Measurements from ENCODE around the gene MYO1H.

DNA sequence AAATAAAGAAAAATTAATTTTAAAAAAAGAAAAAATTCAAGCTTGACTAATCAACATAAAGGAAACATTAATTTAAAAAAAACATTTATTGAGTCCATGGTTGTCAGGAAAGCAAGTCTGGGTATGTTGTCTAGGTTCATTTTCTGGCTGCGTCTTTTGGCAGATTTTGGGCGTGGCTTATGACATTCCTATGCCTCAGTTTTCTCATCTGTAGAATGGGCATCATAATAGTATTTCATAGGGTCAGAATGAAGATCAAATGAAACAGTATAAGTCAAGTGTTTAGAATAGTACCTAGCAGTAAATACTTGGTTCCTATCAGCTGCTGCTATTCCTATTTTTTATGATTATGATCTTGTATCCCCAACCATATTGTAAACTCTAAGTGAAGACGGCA, 40.5 kb downstream of the MYO1H start:
- TF ChIP-seq, protein P1, sequence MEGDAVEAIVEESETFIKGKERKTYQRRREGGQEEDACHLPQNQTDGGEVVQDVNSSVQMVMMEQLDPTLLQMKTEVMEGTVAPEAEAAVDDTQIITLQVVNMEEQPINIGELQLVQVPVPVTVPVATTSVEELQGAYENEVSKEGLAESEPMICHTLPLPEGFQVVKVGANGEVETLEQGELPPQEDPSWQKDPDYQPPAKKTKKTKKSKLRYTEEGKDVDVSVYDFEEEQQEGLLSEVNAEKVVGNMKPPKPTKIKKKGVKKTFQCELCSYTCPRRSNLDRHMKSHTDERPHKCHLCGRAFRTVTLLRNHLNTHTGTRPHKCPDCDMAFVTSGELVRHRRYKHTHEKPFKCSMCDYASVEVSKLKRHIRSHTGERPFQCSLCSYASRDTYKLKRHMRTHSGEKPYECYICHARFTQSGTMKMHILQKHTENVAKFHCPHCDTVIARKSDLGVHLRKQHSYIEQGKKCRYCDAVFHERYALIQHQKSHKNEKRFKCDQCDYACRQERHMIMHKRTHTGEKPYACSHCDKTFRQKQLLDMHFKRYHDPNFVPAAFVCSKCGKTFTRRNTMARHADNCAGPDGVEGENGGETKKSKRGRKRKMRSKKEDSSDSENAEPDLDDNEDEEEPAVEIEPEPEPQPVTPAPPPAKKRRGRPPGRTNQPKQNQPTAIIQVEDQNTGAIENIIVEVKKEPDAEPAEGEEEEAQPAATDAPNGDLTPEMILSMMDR (tag by site-specific recombination; IDR thresholded peaks at IDR 0.05) = no peak
- TF ChIP-seq ZNF10 (tag by site-specific recombination; IDR thresholded peaks at IDR 0.05) (no peak), ZNF335 (tag by site-specific recombination; conservative IDR thresholded peaks at IDR 0.05) (no peak), ZNF24 (tag by site-specific recombination; IDR thresholded peaks at IDR 0.05) (no peak), TRIM28 (IDR thresholded peaks at IDR 0.05; ENCODE audit: borderline replicate concordance, low read length) (no peak), ZBTB20 (tag by site-specific recombination; IDR thresholded peaks at IDR 0.05) (no peak), ZNF155 (tag by site-specific recombination; IDR thresholded peaks at IDR 0.05) (no peak), ZFP3 (tag by site-specific recombination; IDR thresholded peaks at IDR 0.05; ENCODE audit: low read depth) (no peak)
- TF ChIP-seq, protein P2, sequence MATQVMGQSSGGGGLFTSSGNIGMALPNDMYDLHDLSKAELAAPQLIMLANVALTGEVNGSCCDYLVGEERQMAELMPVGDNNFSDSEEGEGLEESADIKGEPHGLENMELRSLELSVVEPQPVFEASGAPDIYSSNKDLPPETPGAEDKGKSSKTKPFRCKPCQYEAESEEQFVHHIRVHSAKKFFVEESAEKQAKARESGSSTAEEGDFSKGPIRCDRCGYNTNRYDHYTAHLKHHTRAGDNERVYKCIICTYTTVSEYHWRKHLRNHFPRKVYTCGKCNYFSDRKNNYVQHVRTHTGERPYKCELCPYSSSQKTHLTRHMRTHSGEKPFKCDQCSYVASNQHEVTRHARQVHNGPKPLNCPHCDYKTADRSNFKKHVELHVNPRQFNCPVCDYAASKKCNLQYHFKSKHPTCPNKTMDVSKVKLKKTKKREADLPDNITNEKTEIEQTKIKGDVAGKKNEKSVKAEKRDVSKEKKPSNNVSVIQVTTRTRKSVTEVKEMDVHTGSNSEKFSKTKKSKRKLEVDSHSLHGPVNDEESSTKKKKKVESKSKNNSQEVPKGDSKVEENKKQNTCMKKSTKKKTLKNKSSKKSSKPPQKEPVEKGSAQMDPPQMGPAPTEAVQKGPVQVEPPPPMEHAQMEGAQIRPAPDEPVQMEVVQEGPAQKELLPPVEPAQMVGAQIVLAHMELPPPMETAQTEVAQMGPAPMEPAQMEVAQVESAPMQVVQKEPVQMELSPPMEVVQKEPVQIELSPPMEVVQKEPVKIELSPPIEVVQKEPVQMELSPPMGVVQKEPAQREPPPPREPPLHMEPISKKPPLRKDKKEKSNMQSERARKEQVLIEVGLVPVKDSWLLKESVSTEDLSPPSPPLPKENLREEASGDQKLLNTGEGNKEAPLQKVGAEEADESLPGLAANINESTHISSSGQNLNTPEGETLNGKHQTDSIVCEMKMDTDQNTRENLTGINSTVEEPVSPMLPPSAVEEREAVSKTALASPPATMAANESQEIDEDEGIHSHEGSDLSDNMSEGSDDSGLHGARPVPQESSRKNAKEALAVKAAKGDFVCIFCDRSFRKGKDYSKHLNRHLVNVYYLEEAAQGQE (tag by site-specific recombination; IDR thresholded peaks at IDR 0.05) = no peak
- TF ChIP-seq, protein P3, sequence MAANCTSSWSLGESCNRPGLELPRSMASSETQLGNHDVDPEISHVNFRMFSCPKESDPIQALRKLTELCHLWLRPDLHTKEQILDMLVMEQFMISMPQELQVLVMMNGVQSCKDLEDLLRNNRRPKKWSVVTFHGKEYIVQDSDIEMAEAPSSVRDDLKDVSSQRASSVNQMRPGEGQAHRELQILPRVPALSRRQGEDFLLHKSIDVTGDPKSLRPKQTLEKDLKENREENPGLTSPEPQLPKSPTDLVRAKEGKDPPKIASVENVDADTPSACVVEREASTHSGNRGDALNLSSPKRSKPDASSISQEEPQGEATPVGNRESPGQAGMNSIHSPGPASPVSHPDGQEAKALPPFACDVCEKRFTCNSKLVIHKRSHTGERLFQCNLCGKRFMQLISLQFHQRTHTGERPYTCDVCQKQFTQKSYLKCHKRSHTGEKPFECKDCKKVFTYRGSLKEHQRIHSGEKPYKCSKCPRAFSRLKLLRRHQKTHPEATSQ (tag by site-specific recombination; IDR thresholded peaks at IDR 0.05) = no peak
